ENCODE data around the gene NSUN5. TPM values are rescaled to one million over a fixed set of nuclear protein-coding genes. Genes with fewer than 3 reads are reported as not detected.
A peak's percentile ranks its signal among the peaks of the same experiment; 100 is the strongest.

The NSUN5 gene
- total and polyA plus RNA-seq, 2 donors (not counting 1 experiment from before 2014, with no cell fraction given), result 6.6 to 17.5 TPM

- Histone ChIP-seq H3K79me2 (ENCODE audit: control insufficient read depth, insufficient read depth, low read length) (no peaks in the 10 kb centered on the region), H3K9ac (ENCODE audit: insufficient read depth, low read length) (no peak overlapping the region), H3K4me2 (ENCODE audit: extremely low read depth, insufficient read depth, low read length) (no peak overlapping the region), H3K36me3 (ENCODE audit: control insufficient read depth, insufficient read depth, low read length) (no peaks in the 10 kb centered on the region), H3K4me1 (ENCODE audit: control insufficient read depth, extremely low read depth, insufficient read depth, low read length) (peaks cover 5% of the 10 kb centered on the region), H4K20me1 (ENCODE audit: control insufficient read depth, extremely low read depth, insufficient read depth, low read length) (no peaks in the 10 kb centered on the region), H2AFZ (ENCODE audit: low read length) (no peak overlapping the region), H3K27me3 (ENCODE audit: control insufficient read depth, insufficient read depth, low read length) (peaks cover 11% of the 10 kb centered on the region), H3K9me3 (ENCODE audit: control insufficient read depth, insufficient read depth, low read depth, low read length) (no peaks in the 10 kb centered on the region), H3K27ac (ENCODE audit: insufficient read depth, low read length) (no peak overlapping the region), H3K4me3 (replicated peaks in 1 of 4; ENCODE audit: control extremely low read depth in 1 of 4, insufficient read depth in 1 of 4, low read depth in 3 of 4, low read length in 4 of 4) (no peak overlapping the region)
- TF ChIP-seq, protein P1, sequence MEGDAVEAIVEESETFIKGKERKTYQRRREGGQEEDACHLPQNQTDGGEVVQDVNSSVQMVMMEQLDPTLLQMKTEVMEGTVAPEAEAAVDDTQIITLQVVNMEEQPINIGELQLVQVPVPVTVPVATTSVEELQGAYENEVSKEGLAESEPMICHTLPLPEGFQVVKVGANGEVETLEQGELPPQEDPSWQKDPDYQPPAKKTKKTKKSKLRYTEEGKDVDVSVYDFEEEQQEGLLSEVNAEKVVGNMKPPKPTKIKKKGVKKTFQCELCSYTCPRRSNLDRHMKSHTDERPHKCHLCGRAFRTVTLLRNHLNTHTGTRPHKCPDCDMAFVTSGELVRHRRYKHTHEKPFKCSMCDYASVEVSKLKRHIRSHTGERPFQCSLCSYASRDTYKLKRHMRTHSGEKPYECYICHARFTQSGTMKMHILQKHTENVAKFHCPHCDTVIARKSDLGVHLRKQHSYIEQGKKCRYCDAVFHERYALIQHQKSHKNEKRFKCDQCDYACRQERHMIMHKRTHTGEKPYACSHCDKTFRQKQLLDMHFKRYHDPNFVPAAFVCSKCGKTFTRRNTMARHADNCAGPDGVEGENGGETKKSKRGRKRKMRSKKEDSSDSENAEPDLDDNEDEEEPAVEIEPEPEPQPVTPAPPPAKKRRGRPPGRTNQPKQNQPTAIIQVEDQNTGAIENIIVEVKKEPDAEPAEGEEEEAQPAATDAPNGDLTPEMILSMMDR (conservative IDR thresholded peaks at IDR 0.05 in 1 of 2, IDR thresholded peaks at IDR 0.05 in 1 of 2; ENCODE audit: low read depth in 1 of 2, low read length in 2 of 2), result no peak
- no peak for TF ChIP-seq EZH2 (IDR thresholded peaks at IDR 0.05; ENCODE audit: low read length, missing control alignments)
- DNase-seq (ENCODE audit: low read depth in 2 of 2), result peak; percentile 8 to 84
Observed at GRCh38 chr7:73338321-73338720, 29.7 kb upstream of the NSUN5 start.

DNA sequence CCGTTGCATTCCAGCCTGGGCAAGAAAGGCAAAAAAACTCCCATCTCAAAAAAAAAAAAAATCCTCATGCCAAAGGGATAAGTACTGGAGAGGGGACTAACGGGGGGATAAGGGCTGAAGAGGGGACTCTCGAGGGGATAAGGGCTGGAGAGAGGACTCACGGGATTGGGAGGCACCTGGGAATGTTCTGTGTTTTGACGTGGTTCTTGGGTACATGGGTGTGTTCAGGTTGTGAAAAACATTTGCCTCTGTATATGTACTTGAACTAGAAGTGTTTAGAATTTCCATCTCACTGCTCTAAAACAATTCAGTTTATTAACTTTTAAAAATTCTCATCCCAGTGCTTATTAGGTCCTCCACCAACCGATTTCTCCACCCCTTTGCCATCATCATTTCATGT is 23.8 kb upstream of the NSUN5 start:
- H3K36me3 ChIP-seq (ENCODE audit: control insufficient read depth, insufficient read depth, low read length), result no peaks in the 10 kb centered on the region

DNA sequence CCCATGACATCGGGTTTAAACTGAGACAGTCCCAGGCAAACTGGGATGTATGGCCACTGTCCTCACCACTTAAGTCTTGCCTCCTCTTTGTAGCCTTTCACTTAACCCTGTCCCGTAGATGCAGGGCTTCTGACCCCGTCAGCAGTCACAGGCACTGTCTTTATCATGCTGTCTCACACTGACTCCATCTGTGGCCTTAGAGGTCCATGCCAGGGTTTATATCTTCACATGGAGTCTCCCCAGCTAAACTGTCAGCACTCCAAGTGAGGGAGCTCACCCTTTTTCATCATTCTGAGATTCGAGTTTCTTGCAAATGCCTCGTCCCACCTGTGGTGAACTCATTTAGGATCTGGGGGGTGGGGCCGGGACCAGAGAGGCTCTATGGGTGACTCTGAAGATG is 22.1 kb upstream of the NSUN5 start:
- TF ChIP-seq, protein P1 (conservative IDR thresholded peaks at IDR 0.05 in 1 of 2, IDR thresholded peaks at IDR 0.05 in 1 of 2; ENCODE audit: low read depth in 1 of 2, low read length in 2 of 2), result no peak
- TF ChIP-seq EZH2 (IDR thresholded peaks at IDR 0.05; ENCODE audit: low read length, missing control alignments), result no peak
- Histone ChIP-seq H4K20me1 (ENCODE audit: control insufficient read depth, extremely low read depth, insufficient read depth, low read length) (no peaks in the 10 kb centered on the region), H2AFZ (ENCODE audit: low read length) (no peak overlapping the region), H3K79me2 (ENCODE audit: control insufficient read depth, insufficient read depth, low read length) (no peaks in the 10 kb centered on the region), H3K9me3 (ENCODE audit: control insufficient read depth, insufficient read depth, low read depth, low read length) (no peaks in the 10 kb centered on the region), H3K4me3 (replicated peaks in 1 of 4; ENCODE audit: control extremely low read depth in 1 of 4, insufficient read depth in 1 of 4, low read depth in 3 of 4, low read length in 4 of 4) (no peak overlapping the region), H3K4me1 (ENCODE audit: control insufficient read depth, extremely low read depth, insufficient read depth, low read length) (no peaks in the 10 kb centered on the region), H3K27me3 (ENCODE audit: control insufficient read depth, insufficient read depth, low read length) (peaks cover 19% of the 10 kb centered on the region), H3K27ac (ENCODE audit: insufficient read depth, low read length) (no peak overlapping the region), H3K4me2 (ENCODE audit: extremely low read depth, insufficient read depth, low read length) (no peak overlapping the region), H3K36me3 (ENCODE audit: control insufficient read depth, insufficient read depth, low read length) (no peaks in the 10 kb centered on the region), H3K9ac (ENCODE audit: insufficient read depth, low read length) (no peak overlapping the region)
- no peak for DNase-seq (ENCODE audit: low read depth in 2 of 2)

More for the DNA sequence above, 23.8 kb upstream of the NSUN5 start:
- H3K27ac ChIP-seq (ENCODE audit: insufficient read depth, low read length), result no peak overlapping the region
- DNase-seq (ENCODE audit: low read depth in 2 of 2), result no peak
- H3K9ac ChIP-seq (ENCODE audit: insufficient read depth, low read length), result no peak overlapping the region
- no peaks in the 10 kb centered on the region for H3K9me3 ChIP-seq (ENCODE audit: control insufficient read depth, insufficient read depth, low read depth, low read length)
- no peaks in the 10 kb centered on the region for H3K4me1 ChIP-seq (ENCODE audit: control insufficient read depth, extremely low read depth, insufficient read depth, low read length)
- no peaks in the 10 kb centered on the region for H3K79me2 ChIP-seq (ENCODE audit: control insufficient read depth, insufficient read depth, low read length)
- H3K27me3 ChIP-seq (ENCODE audit: control insufficient read depth, insufficient read depth, low read length), result peaks cover 19% of the 10 kb centered on the region
- no peaks in the 10 kb centered on the region for H4K20me1 ChIP-seq (ENCODE audit: control insufficient read depth, extremely low read depth, insufficient read depth, low read length)
- TF ChIP-seq EZH2 (IDR thresholded peaks at IDR 0.05; ENCODE audit: low read length, missing control alignments), result no peak
- TF ChIP-seq, protein P1 (conservative IDR thresholded peaks at IDR 0.05 in 1 of 2, IDR thresholded peaks at IDR 0.05 in 1 of 2; ENCODE audit: low read depth in 1 of 2, low read length in 2 of 2), result no peak
- no peak overlapping the region for H3K4me2 ChIP-seq (ENCODE audit: extremely low read depth, insufficient read depth, low read length)
- H3K4me3 ChIP-seq (replicated peaks in 1 of 4; ENCODE audit: control extremely low read depth in 1 of 4, insufficient read depth in 1 of 4, low read depth in 3 of 4, low read length in 4 of 4), result no peak overlapping the region
- no peak overlapping the region for H2AFZ ChIP-seq (ENCODE audit: low read length)

All from fibroblast of lung (primary cell).